Inflammatory macrophage treated with lipopolysaccharide for 4 hours (primary cell): ENCODE measurements around the gene BRSK2.
A peak's percentile ranks its signal among the peaks of the same experiment; 100 is the strongest.
"Not testable (repeated sequence)": the region's sequence is repeated elsewhere in the genome, so short reads cannot be mapped to it uniquely, and the experiment has no call there.

ENCODE experiments used
- DNase-seq: peaks from one replicate; pipeline ENCODE4 v3.0.0-alpha.2; 2020

Gene BRSK2

GRCh38 chr11:1354125-1354938 is 35.4 kb upstream of the BRSK2 start:
- DNase-seq: no peak

GRCh38 chr11:1356007-1356435 is 33.7 kb upstream of the BRSK2 start:
- peak; percentile 6 for DNase-seq

GRCh38 chr11:1356478-1356960 is 33.2 kb upstream of the BRSK2 start:
- no peak for DNase-seq

GRCh38 chr11:1358286-1358685 is 31.4 kb upstream of the BRSK2 start:
- DNase-seq: no peak

- DNase-seq: not testable (repeated sequence)
Observed at GRCh38 chr11:1358931-1359330, 30.8 kb upstream of the BRSK2 start.

GRCh38 chr11:1359556-1359955 is 30.2 kb upstream of the BRSK2 start:
- no peak for DNase-seq

- DNase-seq: no peak
Observed at GRCh38 chr11:1360181-1360834, 29.4 kb upstream of the BRSK2 start.

- DNase-seq: no peak
Observed at GRCh38 chr11:1360835-1361357, 28.8 kb upstream of the BRSK2 start.

GRCh38 chr11:1361882-1362281 is 27.9 kb upstream of the BRSK2 start:
- no peak for DNase-seq

- DNase-seq: no peak
Observed at GRCh38 chr11:1367721-1368120, 22.0 kb upstream of the BRSK2 start.

- no peak for DNase-seq
Observed at GRCh38 chr11:1368216-1368615, 21.5 kb upstream of the BRSK2 start.

- no peak for DNase-seq
Observed at GRCh38 chr11:1368966-1369365, 20.8 kb upstream of the BRSK2 start.

GRCh38 chr11:1369371-1370005 is 20.2 kb upstream of the BRSK2 start:
- no peak for DNase-seq

- no peak for DNase-seq
Observed at GRCh38 chr11:1370186-1371025, 19.3 kb upstream of the BRSK2 start.

GRCh38 chr11:1371026-1371325 is 18.8 kb upstream of the BRSK2 start:
- DNase-seq: no peak

- DNase-seq: no peak
Observed at GRCh38 chr11:1371377-1371776, 18.4 kb upstream of the BRSK2 start.

- DNase-seq: no peak
Observed at GRCh38 chr11:1371836-1372465, 17.8 kb upstream of the BRSK2 start.

GRCh38 chr11:1372660-1373059 is 17.1 kb upstream of the BRSK2 start:
- no peak for DNase-seq

GRCh38 chr11:1373536-1374214 is 16.1 kb upstream of the BRSK2 start:
- no peak for DNase-seq

- no peak for DNase-seq
Observed at GRCh38 chr11:1375161-1375954, 14.4 kb upstream of the BRSK2 start.

GRCh38 chr11:1375955-1376258 is 13.8 kb upstream of the BRSK2 start:
- DNase-seq: no peak
